Loucy (cell line): ENCODE data around the gene SCGB1D2.

Experiments used
- H2AFZ ChIP-seq: fragments of 200-600 bp; sonication (generic); 2 replicates; pipeline ENCODE4 v1.6.0; 2016; ENCODE audit warnings: antibody characterized with exemption, mild to moderate bottlenecking, low read length, moderate library complexity
- H3F3A ChIP-seq: fragments of 200-600 bp; 2 replicates; pipeline ENCODE4 v1.6.0; 2016; ENCODE audit warnings: antibody characterized with exemption, low read depth, mild to moderate bottlenecking
- H3K27me3 ChIP-seq: fragments of 200-600 bp; sonication (generic); 2 replicates; pipeline ENCODE4 v1.6.1; 2014; ENCODE audit warnings: low read length, mild to moderate bottlenecking; ENCODE audit not compliant: insufficient read depth, poor library complexity, severe bottlenecking
- H3K36me3 ChIP-seq: fragments of 200-600 bp; sonication (generic); 2 replicates; pipeline ENCODE4 v1.6.1; 2016; ENCODE audit warnings: low read length; ENCODE audit not compliant: insufficient read depth
- H3K4me1 ChIP-seq: fragments of 200-600 bp; sonication (generic); 2 replicates; pipeline ENCODE4 v1.5.1; 2014; ENCODE audit warnings: low read length, mild to moderate bottlenecking; ENCODE audit not compliant: insufficient read depth, poor library complexity, severe bottlenecking
- H3K4me2 ChIP-seq: fragments of 200-600 bp; sonication (generic); 2 replicates; pipeline ENCODE4 v1.6.0; 2014; ENCODE audit warnings: antibody characterized with exemption, low read length, low read depth, mild to moderate bottlenecking; ENCODE audit not compliant: poor library complexity, severe bottlenecking
- H3K4me3 ChIP-seq: fragments of 200-600 bp; sonication (generic); 2 replicates; pipeline ENCODE4 v1.5.1; 2014; ENCODE audit warnings: low read length, mild to moderate bottlenecking, mixed read lengths; ENCODE audit not compliant: poor library complexity, severe bottlenecking
- H3K79me2 ChIP-seq: fragments of 200-600 bp; sonication (generic); 2 replicates; pipeline ENCODE4 v1.6.1; 2014; ENCODE audit warnings: low read length; ENCODE audit not compliant: insufficient read depth
- H3K9ac ChIP-seq: fragments of 200-600 bp; sonication (generic); 2 replicates; pipeline ENCODE4 v1.6.0; 2014; ENCODE audit warnings: mild to moderate bottlenecking, low read depth, low read length, moderate library complexity; ENCODE audit not compliant: poor library complexity, severe bottlenecking
- H3K9me2 ChIP-seq: fragments of 200-600 bp; sonication (generic); replicated peaks from 2 replicates; pipeline ENCODE4 v1.6.1; 2016; ENCODE audit warnings: low read depth, low read length, mixed read lengths
- H3K9me3 ChIP-seq: fragments of 200-600 bp; sonication (generic); 2 replicates; pipeline ENCODE4 v1.6.1; 2014; ENCODE audit warnings: mild to moderate bottlenecking, antibody characterized with exemption, low read length, low read depth; ENCODE audit not compliant: insufficient read depth
- H4K20me1 ChIP-seq: fragments of 200-600 bp; sonication (generic); 2 replicates; pipeline ENCODE4 v1.6.0; 2014; ENCODE audit warnings: antibody characterized with exemption, low read length, mild to moderate bottlenecking; ENCODE audit not compliant: insufficient read depth, poor library complexity, severe bottlenecking
- EZH2phosphoT487 ChIP-seq: fragments of 200-600 bp; IDR thresholded peaks from 2 replicates; pipeline ENCODE4 v1.6.1; 2018; ENCODE audit warnings: antibody characterized with exemption, mild to moderate bottlenecking, moderate library complexity, borderline replicate concordance
- TF ChIP-seq, protein P1 (sequence below): fragments of 200-600 bp; sonication (generic); conservative IDR thresholded peaks from 2 replicates; pipeline ENCODE4 v1.5.1; 2014; ENCODE audit warnings: mild to moderate bottlenecking, antibody characterized with exemption, low read length

The SCGB1D2 gene

DNA sequence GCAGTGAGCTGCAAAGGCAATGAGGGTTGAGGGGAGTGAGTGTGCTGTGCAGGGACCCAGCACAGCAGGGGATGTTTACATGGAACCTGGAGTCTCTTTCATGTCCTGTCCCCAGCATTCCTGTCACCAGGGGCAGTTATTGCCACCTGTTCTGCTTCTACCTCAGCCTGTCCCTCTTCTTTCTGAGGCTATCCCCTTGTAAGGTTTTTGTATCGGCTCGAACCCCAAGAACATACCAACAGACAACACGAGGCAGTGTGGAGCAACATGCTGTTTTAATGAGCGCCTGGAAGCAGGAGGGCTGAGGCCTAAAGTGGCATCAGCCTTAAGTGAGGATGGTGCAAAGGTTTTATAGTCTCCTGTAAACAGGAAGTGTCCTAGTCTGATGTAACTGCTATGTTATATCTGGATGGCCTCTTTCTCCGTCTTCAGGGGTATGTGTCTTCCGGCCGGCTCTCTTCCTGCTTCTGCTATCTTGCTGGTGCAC lies 31.8 kb downstream of the SCGB1D2 start:
- H3K9me3 ChIP-seq = no peaks in the 10 kb centered on the region

DNA sequence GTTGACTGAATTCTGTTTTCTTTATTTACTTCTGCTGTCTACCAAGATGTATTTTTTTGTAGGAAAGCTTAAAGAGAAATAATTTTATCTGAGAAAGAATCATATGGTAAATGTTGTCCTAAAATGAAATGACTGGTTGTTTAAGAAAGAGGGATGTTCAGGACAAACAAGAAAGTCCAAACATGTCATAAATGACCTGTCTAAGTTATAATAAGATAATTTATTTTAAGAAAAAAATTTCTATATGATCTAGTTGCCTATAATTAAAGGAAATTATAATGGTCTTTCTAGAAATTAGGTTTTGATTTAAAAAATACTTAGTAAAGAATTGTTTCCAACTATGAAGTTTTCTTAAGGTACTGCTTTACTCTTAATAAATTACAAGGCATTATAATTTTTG lies 38.4 kb downstream of the SCGB1D2 start:
- Histone ChIP-seq H3K4me1 (no peaks in the 10 kb centered on the region), H3F3A (no peaks in the 10 kb centered on the region), H3K9me3 (no peaks in the 10 kb centered on the region), H3K9ac (no peak overlapping the region), H3K27me3 (no peaks in the 10 kb centered on the region), H2AFZ (no peak overlapping the region), H3K4me2 (no peak overlapping the region), H3K79me2 (no peaks in the 10 kb centered on the region), H3K9me2 (no peaks in the 10 kb centered on the region), H3K36me3 (no peaks in the 10 kb centered on the region), H4K20me1 (no peaks in the 10 kb centered on the region), H3K4me3 (no peak overlapping the region)
- TF ChIP-seq, protein P1, sequence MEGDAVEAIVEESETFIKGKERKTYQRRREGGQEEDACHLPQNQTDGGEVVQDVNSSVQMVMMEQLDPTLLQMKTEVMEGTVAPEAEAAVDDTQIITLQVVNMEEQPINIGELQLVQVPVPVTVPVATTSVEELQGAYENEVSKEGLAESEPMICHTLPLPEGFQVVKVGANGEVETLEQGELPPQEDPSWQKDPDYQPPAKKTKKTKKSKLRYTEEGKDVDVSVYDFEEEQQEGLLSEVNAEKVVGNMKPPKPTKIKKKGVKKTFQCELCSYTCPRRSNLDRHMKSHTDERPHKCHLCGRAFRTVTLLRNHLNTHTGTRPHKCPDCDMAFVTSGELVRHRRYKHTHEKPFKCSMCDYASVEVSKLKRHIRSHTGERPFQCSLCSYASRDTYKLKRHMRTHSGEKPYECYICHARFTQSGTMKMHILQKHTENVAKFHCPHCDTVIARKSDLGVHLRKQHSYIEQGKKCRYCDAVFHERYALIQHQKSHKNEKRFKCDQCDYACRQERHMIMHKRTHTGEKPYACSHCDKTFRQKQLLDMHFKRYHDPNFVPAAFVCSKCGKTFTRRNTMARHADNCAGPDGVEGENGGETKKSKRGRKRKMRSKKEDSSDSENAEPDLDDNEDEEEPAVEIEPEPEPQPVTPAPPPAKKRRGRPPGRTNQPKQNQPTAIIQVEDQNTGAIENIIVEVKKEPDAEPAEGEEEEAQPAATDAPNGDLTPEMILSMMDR = no peak
- TF ChIP-seq EZH2phosphoT487 = no peak

More for the DNA sequence above, 31.8 kb downstream of the SCGB1D2 start:
- no peak overlapping the region for H3K4me2 ChIP-seq
- TF ChIP-seq, protein P1 = no peak
- TF ChIP-seq EZH2phosphoT487 = no peak
- H3F3A ChIP-seq = no peaks in the 10 kb centered on the region
- no peaks in the 10 kb centered on the region for H3K36me3 ChIP-seq
- no peak overlapping the region for H3K9ac ChIP-seq
- no peaks in the 10 kb centered on the region for H3K9me2 ChIP-seq
- no peak overlapping the region for H3K4me3 ChIP-seq
- H3K4me1 ChIP-seq = no peaks in the 10 kb centered on the region
- no peaks in the 10 kb centered on the region for H3K27me3 ChIP-seq
- no peak overlapping the region for H2AFZ ChIP-seq
- no peaks in the 10 kb centered on the region for H4K20me1 ChIP-seq
- H3K79me2 ChIP-seq = no peaks in the 10 kb centered on the region
